Dermis microvascular lymphatic vessel endothelial cell (primary cell): Measurements from ENCODE around the gene HMG20B. TPM values are rescaled to one million over a fixed set of nuclear protein-coding genes. Genes with fewer than 3 reads are reported as not detected.

Experiments used
- DNase-seq, 2 donors: peaks; one replicate each; pipeline versions ENCODE4 v3.0.0 to v3.0.0-alpha.2; 2010; ENCODE audit warnings: low read depth in 2 of 2
- total RNA-seq: library from RNA; depleted of rRNA; stranded (reverse); fragments of >200 nt; gene quantifications from 2 replicates; pipeline ENCODE4 v1.2.1, GENCODE V29; 2014

HMG20B gene
- total RNA-seq, 1 donor from 2014 or later: 58.9 TPM

DNA sequence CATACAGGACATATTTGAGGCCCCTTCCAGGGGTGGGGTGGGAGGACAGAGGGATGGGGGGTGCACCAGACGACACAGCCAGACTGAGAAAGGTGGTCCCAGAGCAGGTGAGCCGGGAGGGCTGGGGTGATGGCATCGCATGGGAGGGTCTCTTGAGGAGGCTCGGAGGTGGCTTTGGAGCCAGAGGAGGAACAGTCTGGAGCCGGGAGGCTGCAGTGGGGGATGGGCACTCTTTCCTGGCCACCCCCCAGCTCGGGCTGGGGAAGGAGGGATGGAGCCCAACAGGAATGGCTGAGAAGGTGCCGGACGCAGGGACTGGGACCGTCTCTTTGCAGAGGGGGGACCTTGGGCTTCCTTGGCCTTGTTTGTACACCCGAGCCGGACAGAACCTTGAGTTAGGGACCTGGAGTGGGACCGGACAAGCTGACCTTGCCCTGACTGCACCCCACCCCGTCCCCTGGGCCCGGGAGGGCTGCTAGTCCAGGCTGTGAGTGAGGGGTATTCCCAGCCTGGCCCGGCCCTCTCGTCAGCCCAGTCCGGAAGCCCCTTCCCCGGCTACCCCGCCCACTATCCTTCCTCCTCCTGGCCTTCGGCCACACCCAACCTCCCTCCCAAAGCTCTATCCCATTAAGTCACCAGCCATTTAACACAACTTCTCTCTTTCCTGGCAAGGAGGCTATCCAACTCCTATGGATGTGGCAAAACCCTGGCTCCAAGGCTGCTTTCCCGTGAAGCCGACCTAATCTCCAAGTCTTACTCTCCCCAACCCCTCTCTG, 34.7 kb downstream of the HMG20B start:
- peak in 1 of 2 donors; percentile 63 for DNase-seq

- DNase-seq: no peak
These were observed 35.4 kb downstream of the HMG20B start for GRCh38 chr19:3608079-3608641.

DNA sequence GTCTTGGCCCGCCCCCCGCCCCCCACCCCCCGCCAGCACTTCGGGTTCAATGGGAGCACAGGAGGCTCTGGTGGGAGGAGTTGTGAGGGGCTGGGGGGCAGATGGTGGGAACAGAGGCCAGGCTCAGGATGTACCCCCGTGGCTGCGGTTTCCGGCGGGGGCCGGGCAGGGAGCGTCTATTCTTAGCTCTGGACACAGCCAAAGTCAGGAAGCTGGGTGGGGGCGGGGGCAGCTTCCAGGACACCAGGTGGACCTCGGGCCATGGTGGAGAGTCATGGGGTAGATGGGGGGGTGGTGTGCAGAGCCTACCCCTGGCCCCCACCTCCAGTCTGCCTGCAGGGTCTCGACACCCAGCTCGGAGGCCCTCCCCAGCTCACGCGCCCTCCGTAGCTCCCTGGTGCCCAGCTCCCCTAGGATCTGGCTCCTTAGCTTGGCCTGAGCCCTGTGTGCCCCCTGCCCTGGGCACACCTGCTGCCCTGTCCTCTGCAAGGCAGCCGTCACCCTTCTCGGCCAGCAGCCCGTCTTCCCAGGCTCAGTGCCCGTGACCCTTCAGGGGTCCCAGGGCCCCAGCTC, 36.1 kb downstream of the HMG20B start:
- DNase-seq: peak in 1 of 2 donors; percentile 64

DNA sequence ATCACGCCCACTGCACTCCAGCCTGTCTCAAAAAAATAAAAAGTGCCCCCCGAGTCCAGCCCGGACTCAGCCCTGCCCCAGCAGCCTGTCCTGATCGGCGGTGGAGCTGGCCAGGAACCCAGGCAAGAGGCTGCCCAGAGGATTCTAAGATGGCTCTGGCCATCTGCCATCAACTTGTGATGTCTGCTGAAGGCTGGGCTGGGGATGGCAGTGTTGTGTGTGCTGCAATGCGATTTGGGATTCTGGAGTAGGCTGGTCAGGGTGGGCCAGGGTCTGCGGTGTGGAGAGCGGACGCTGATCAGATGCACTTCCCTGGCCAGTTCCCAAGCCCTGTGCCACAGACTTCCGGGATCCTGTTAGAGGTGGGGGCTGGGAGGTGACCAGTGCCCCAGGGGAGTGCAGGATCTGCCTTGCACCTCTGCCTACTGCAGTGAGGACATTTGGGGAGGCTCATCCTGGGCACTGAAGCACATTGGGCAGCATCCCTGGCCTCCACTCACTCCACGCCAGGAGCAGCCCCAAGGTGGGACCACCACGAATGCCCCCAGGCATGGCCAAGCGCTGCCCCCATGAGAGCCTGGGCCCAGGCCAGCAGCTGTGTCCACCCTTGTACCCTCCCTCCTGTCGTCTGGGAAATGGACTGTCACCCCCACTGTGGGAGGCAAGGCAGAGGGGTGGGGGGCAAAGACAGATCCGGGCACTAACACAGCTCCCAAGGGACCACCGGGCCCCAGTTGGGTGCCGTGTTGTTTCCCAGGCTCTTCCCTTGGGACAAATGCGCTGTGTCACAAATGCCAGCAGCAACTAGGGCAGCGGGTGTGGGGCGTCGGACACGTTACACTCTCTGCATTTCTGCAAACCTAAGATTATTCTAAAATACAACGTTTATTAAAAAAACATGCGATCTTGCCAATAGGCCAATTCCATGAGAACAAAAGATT, 37.3 kb downstream of the HMG20B start:
- no peak for DNase-seq

- no peak for DNase-seq
These were observed 38.3 kb downstream of the HMG20B start for GRCh38 chr19:3610745-3611717.

DNA sequence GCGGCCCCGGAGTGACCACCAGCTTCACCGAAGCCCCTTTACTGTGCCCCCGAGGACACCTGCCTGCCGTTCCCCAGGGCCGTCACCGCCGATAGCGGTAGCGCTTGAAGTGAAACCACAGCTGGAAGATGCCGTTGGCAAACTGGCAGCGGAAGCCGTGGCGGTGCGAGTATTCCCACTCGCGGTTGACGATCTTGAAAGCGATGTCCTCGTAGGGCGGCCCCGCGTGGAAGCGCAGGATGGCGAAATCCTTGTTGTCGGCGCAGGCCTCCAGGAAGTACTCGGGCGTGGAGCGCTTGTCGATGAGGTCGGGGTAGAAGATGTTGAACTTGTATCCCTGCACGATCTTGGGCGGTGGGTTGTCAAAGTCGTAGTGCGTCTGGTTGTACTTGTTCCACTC, 39.1 kb downstream of the HMG20B start:
- DNase-seq: no peak

- DNase-seq: no peak
These were observed 39.6 kb downstream of the HMG20B start for GRCh38 chr19:3612330-3612729.

- no peak for DNase-seq
These were observed 40.4 kb downstream of the HMG20B start for GRCh38 chr19:3612901-3613741.

GRCh38 chr19:3613818-3614661, 41.3 kb downstream of the HMG20B start:
- DNase-seq: no peak

DNA sequence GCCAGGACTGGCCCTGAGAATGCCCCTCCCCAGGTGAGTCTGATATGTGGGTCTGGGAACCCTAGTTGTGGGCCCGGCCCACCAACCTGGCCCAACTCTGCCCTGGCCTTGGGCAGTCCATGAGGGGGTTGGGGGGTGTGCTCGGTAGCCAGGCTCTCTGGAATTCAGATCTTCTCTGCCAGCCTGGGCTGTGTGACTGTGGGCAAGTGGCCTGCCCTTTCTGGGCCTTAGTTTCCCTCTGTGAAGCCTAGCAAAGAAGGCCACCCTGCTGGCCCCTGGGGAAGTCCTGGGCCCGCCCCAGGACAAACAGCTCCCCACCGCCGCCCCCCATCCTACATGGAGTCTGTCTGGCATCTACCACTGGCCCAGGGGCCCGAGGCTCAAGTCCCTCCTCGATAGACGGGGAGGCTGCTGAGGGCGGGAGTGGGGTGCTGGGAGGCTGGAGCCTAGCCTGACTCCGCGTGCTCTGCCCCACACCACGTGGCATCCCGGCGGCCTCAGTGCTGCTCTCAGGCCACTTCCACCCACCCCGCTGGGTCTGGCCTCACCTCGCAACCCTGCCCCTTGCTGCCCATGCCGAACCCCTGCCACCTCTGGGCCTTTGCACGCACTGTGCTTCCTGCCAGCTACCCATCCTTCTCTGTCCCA, 42.2 kb downstream of the HMG20B start:
- no peak for DNase-seq

- no peak for DNase-seq
These were observed 42.9 kb downstream of the HMG20B start for GRCh38 chr19:3615524-3616135.

GRCh38 chr19:3617463-3617862, 44.7 kb downstream of the HMG20B start:
- DNase-seq: no peak

- DNase-seq: peak; percentile 43 to 61
These were observed 45.5 kb downstream of the HMG20B start for GRCh38 chr19:3618144-3618810.

DNA sequence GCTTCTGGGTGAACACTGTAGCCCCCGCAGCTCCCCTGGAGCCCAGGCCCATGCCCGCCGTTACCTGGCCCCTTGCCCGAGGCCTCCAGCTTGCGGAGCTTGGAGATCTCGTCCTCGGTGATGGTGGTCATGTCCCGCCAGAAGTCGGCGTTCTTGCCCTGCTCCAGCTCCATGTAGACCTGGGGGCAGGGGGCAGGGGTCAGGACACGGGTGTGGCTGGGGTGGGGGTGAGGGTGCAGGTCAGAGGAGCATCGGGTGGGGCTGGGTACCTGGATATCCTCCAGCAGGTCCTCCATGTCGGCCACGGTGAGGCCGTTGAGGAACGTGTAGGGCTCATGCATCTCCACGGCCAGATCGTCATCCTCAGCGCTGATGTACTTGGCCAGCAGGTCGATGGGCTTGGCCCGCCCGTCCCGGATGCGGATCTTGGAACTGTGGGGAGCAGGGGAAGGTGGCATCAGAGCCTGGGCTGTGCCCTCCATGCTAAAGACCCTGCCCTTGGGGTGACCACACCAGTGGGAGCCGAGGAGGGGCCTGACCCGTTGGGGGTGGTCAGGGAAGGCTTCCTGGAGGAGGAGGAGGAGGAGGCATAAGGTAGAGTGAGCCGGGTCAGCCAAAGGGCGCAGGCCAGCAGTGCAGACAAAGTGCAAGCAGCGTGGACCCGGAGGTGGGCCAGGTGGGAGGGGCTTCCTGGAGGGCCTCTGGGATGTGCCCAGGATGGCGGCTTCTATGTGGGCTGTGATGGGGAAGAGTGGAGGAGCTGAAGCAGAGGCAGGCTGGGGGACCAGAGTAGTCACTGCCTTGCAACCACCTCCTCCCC, 46.3 kb downstream of the HMG20B start:
- no peak for DNase-seq

GRCh38 chr19:3619631-3620012, 46.9 kb downstream of the HMG20B start:
- no peak for DNase-seq

DNA sequence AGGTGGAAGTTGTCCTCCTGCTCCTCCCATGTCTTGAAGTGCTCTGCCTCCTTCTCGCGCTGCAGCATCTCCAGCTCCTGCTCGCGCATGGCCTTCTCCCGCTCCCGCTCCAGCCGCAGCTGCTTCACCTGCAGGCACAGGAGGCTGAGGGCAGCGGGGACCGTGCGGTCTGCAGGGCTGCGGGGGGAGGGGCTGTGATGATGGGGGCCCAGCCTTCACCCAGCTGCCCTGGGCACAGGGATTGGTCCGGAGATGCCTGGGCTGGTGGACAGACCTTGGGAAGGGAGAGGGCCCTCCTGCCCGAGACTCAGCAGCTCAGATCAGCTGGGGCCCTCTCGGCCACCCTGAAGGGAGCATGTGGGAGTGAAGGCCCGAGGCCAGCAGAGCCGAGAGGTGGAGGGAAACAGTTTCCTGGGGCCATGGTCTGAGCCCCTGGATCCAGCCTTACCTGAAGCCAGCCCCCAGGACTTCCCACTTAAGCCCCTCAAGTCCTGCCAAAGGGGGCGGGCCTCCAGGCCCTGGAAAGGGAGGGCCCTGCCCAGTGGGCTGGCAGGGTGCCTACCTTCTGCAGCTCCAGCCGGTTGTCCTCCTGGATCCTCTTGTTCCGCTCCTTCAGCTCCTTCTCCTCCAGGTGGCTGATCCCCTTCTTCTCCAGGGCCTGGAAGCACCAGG, 47.5 kb downstream of the HMG20B start:
- DNase-seq: no peak
